CD4-positive, alpha-beta T cell (primary cell): ENCODE measurements around the gene MAPK8IP1. TPM values are rescaled to one million over a fixed set of nuclear protein-coding genes. Genes with fewer than 3 reads are reported as not detected.
A peak's percentile ranks its signal among the peaks of the same experiment; 100 is the strongest.
"Not testable (repeated sequence)": the region's sequence is repeated elsewhere in the genome, so short reads cannot be mapped to it uniquely, and the experiment has no call there.

ENCODE experiments used
- ATAC-seq: fragments of 200-7000 bp; cut with Tn5 transposase; one replicate; pipeline ENCODE4 v1.10.0; 2022; ENCODE audit warnings: mild to moderate bottlenecking; ENCODE audit not compliant: poor library complexity
- CTCF ChIA-PET: fragments of 350-600 bp; sonication (Branson Sonifier 250); formaldehyde crosslinking; loops from one replicate; lab custom pipeline; 2021; ENCODE audit warnings: antibody characterized with exemption, inconsistent platforms; lab: Charles Lee
- POLR2A ChIA-PET: fragments of 350-600 bp; sonication (Branson Sonifier 250); formaldehyde crosslinking; loops from one replicate; lab custom pipeline; 2021; ENCODE audit warnings: antibody characterized with exemption, inconsistent platforms; lab: Charles Lee
- DNase-seq, 14 experiments: peaks; one replicate each; pipeline ENCODE4 v3.0.0-alpha.2; 2013 to 2020; ENCODE audit warnings: mixed read lengths in 2 of 14
- H3K27ac ChIP-seq, 2 donors: one replicate each; pipeline versions ENCODE4 v1.5.1 to v1.7.0; 2013; ENCODE audit warnings: low read length in 2 of 2, low read depth in 1 of 2, mild to moderate bottlenecking in 1 of 2
- H3K27me3 ChIP-seq, 2 experiments: 1 replicate in 1 of 2; 2 replicates in 1 of 2; pipeline versions ENCODE4 v1.6.1 to v1.7.0; 2013; ENCODE audit warnings: low read length in 2 of 2, control low read depth in 1 of 2, mild to moderate bottlenecking in 1 of 2, moderate library complexity in 1 of 2; ENCODE audit not compliant: insufficient read depth in 2 of 2, control insufficient read depth in 1 of 2
- H3K36me3 ChIP-seq: one replicate; pipeline ENCODE4 v1.6.1; 2013; ENCODE audit warnings: low read length, control low read depth; ENCODE audit not compliant: insufficient read depth
- H3K4me1 ChIP-seq: one replicate; pipeline ENCODE4 v1.6.1; 2013; ENCODE audit warnings: low read length, control low read depth; ENCODE audit not compliant: insufficient read depth
- H3K4me3 ChIP-seq: one replicate; pipeline ENCODE4 v1.5.1; 2013; ENCODE audit warnings: mild to moderate bottlenecking, low read length, moderate library complexity
- H3K9me3 ChIP-seq, 2 experiments: 1 replicate in 1 of 2; 2 replicates in 1 of 2; pipeline versions ENCODE4 v1.6.1 to v1.7.0; 2013; ENCODE audit warnings: low read length in 2 of 2, mild to moderate bottlenecking in 2 of 2, control low read depth in 1 of 2, moderate library complexity in 1 of 2; ENCODE audit not compliant: control insufficient read depth in 1 of 2, insufficient read depth in 1 of 2
- H3K27ac Mint-ChIP-seq: one replicate; pipeline ENCODE4 v1.8.0; 2020; ENCODE audit warnings: mixed read lengths
- H3K27me3 Mint-ChIP-seq: one replicate; pipeline ENCODE4 v1.8.0; 2021; ENCODE audit warnings: mixed read lengths
- H3K36me3 Mint-ChIP-seq: one replicate; pipeline ENCODE4 v1.8.0; 2021; ENCODE audit warnings: low read depth, mixed read lengths
- H3K4me1 Mint-ChIP-seq: one replicate; pipeline ENCODE4 v1.8.0; 2021; ENCODE audit warnings: low read depth, mixed read lengths
- H3K4me3 Mint-ChIP-seq: one replicate; pipeline ENCODE4 v1.8.0; 2020; ENCODE audit warnings: mild to moderate bottlenecking, mixed read lengths
- H3K9me3 Mint-ChIP-seq: one replicate; pipeline ENCODE4 v1.8.0; 2020; ENCODE audit warnings: mixed read lengths
- CTCF ChIP-seq: fragments of 200-600 bp; IDR thresholded peaks from one replicate; pipeline ENCODE4 v1.8.0; 2022; ENCODE audit warnings: antibody characterized with exemption, mild to moderate bottlenecking
- intact Hi-C, 2 experiments: fragments of 100-400 bp; cut with DNase I in 1 of 2; cut with micrococcal nuclease in 1 of 2; formaldehyde crosslinking; loops; one replicate each; pipeline versions ENCODE4 v1.15.1 to v1.9.0; 2023 to 2025; cut with DNase I, micrococcal nuclease
- total RNA-seq, 174 experiments: library from RNA in 2 of 174; stranded (reverse) in 2 of 174; gene quantifications; one replicate each; pipeline ENCODE4 v1.2.3 and lab custom pipeline; 2021 to 2026

MAPK8IP1 gene
- total RNA-seq, 2 experiments from 2014 or later: 2.3 to 2.4 TPM

GRCh38 chr11:45905095-45905494 lies 19.6 kb downstream of the MAPK8IP1 start:
- peaks cover 11% of the 10 kb centered on the region for H3K27me3 Mint-ChIP-seq
- ChIA-PET POLR2A (no interaction called here), CTCF (no interaction called here)

DNA sequence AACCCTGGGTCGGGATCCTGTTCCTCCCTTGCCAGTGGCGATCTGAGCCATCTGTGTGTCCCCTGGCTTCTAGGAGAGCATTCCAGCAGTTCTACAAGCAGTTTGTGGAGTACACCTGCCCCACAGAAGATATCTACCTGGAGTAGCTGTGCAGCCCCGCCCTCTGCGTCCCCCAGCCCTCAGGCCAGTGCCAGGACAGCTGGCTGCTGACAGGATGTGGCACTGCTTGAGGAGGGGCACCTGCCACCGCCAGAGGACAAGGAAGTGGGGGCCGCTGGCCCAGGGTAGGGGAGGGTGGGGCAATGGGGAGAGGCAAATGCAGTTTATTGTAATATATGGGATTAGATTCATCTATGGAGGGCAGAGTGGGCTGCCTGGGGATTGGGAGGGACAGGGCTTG lies 20.1 kb downstream of the MAPK8IP1 start:
- POLR2A ChIA-PET, H3K9me3 ChIP-seq, H3K27me3 Mint-ChIP-seq, H3K27me3 ChIP-seq, H3K4me3 Mint-ChIP-seq, CTCF ChIA-PET, H3K4me1 Mint-ChIP-seq, ATAC-seq, H3K4me3 ChIP-seq, intact Hi-C loops, H3K9me3 Mint-ChIP-seq, H3K27ac ChIP-seq, DNase-seq, H3K27ac Mint-ChIP-seq: not testable (repeated sequence)
- Histone ChIP-seq H3K4me1 (peaks cover 16% of the 10 kb centered on the region), H3K36me3 (peaks cover 17% of the 10 kb centered on the region)
- peaks cover 11% of the 10 kb centered on the region for H3K36me3 Mint-ChIP-seq

More at GRCh38 chr11:45905095-45905494, 19.6 kb downstream of the MAPK8IP1 start:
- Histone ChIP-seq H3K4me3 (no peak overlapping the region), H3K27me3 (peaks cover 6% of the 10 kb centered on the region in 2 experiments), H3K4me1 (peaks cover 20% of the 10 kb centered on the region), H3K36me3 (peaks cover 12% of the 10 kb centered on the region), H3K27ac (no peak overlapping the region), H3K9me3 (peaks cover 0 to 6% of the 10 kb centered on the region in 2 experiments)
- no peak for ATAC-seq
- no peak overlapping the region for H3K4me3 Mint-ChIP-seq
- no peak for DNase-seq
- H3K4me1 Mint-ChIP-seq: peaks cover 9% of the 10 kb centered on the region
- TF ChIP-seq CTCF: no peak
- H3K27ac Mint-ChIP-seq: no peak overlapping the region
- intact Hi-C loops: no loop called here
- peaks cover 6% of the 10 kb centered on the region for H3K36me3 Mint-ChIP-seq
- no peaks in the 10 kb centered on the region for H3K9me3 Mint-ChIP-seq

DNA sequence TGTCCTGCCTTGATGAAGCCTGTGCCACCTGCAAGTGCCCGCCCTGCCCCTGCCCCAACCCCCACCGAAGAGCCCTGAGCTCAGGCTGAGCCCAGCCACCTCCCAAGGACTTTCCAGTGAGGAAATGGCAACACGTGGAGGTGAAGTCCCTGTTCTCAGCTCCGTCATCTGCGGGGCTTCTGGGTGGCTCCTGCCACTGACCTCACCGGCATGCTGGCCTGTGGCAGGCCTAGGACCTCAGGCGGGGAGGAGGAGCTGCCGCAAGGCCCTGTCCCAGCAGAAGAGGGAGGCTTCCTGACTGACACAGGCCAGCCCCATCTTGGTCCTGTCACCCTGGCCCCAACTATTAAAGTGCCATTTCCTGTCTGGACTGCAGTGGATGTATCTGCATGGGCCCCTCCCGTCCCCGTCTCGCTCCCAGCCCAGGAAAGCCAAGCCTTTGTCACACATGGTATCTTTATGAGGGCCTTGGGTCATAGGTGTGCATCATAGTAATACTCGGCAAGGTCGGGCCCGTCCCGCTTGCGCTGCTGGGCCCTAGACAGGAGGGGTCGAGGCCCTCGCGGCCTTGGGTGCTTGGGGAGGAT lies 20.7 kb downstream of the MAPK8IP1 start:
- Histone ChIP-seq H3K9me3 (no peaks in the 10 kb centered on the region), H3K4me3 (no peak overlapping the region), H3K27me3 (no peaks in the 10 kb centered on the region), H3K4me1 (peaks cover 14% of the 10 kb centered on the region), H3K27ac (no peak overlapping the region), H3K36me3 (peaks cover 23% of the 10 kb centered on the region)
- intact Hi-C loops: no loop called here
- peaks cover 5% of the 10 kb centered on the region for H3K27me3 Mint-ChIP-seq
- no peak overlapping the region for H3K4me3 Mint-ChIP-seq
- ChIA-PET POLR2A (no interaction called here), CTCF (no interaction called here)
- no peak for TF ChIP-seq CTCF
- DNase-seq: peak in 2 of 14 experiments; percentile 40 to 57
- peaks cover 5% of the 10 kb centered on the region for H3K4me1 Mint-ChIP-seq
- H3K9me3 Mint-ChIP-seq: no peaks in the 10 kb centered on the region
- ATAC-seq: no peak
- H3K27ac Mint-ChIP-seq: no peak overlapping the region
- H3K36me3 Mint-ChIP-seq: peaks cover 17% of the 10 kb centered on the region
